ENCODE measurements around the gene RIMS1.

DNA sequence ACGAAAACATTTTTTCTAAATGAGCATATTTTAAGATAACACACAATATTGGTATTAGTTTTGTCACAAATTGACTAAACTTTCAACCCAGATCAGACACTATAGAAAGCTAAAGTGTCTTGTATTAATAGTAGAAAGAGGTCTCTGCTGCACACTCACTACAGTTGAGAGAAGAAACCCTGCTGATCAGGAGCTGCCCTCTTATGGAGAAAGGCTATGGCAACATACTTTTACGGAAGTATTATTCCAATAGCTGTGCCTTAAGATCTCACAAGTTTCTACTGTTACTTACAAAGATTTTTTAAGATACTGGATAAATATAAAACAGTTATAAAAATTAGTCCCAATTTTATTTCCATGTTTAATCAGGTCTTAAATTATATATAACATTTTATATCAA, 155.7 kb downstream of the RIMS1 start:
- TF ChIP-seq SALL1 (CRISPR knock-in tag; IDR thresholded peaks at IDR 0.05) (no peak), CEBPB (IDR thresholded peaks at IDR 0.05; ENCODE audit: borderline replicate concordance, low read depth, low read length) (no peak), POLR2A (IDR thresholded peaks at IDR 0.05; ENCODE audit: insufficient read depth in 1 of 2, low read depth in 2 of 2, low read length in 2 of 2) (no peak), ZNF451 (CRISPR knock-in tag; IDR thresholded peaks at IDR 0.05) (no peak), ATAD3A (CRISPR knock-in tag; IDR thresholded peaks at IDR 0.05) (no peak), ZBTB3 (CRISPR knock-in tag; IDR thresholded peaks at IDR 0.05; ENCODE audit: borderline replicate concordance, low read depth) (no peak), ZNF709 (CRISPR knock-in tag; IDR thresholded peaks at IDR 0.05) (no peak), JUNB (CRISPR knock-in tag; IDR thresholded peaks at IDR 0.05; ENCODE audit: borderline replicate concordance) (no peak), ATF7 (IDR thresholded peaks at IDR 0.05) (no peak), ATF7 (CRISPR knock-in tag; IDR thresholded peaks at IDR 0.05) (no peak)
- TF ChIP-seq, protein P1, sequence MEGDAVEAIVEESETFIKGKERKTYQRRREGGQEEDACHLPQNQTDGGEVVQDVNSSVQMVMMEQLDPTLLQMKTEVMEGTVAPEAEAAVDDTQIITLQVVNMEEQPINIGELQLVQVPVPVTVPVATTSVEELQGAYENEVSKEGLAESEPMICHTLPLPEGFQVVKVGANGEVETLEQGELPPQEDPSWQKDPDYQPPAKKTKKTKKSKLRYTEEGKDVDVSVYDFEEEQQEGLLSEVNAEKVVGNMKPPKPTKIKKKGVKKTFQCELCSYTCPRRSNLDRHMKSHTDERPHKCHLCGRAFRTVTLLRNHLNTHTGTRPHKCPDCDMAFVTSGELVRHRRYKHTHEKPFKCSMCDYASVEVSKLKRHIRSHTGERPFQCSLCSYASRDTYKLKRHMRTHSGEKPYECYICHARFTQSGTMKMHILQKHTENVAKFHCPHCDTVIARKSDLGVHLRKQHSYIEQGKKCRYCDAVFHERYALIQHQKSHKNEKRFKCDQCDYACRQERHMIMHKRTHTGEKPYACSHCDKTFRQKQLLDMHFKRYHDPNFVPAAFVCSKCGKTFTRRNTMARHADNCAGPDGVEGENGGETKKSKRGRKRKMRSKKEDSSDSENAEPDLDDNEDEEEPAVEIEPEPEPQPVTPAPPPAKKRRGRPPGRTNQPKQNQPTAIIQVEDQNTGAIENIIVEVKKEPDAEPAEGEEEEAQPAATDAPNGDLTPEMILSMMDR (CRISPR knock-in tag; IDR thresholded peaks at IDR 0.05): no peak
- TF ChIP-seq, protein P2, sequence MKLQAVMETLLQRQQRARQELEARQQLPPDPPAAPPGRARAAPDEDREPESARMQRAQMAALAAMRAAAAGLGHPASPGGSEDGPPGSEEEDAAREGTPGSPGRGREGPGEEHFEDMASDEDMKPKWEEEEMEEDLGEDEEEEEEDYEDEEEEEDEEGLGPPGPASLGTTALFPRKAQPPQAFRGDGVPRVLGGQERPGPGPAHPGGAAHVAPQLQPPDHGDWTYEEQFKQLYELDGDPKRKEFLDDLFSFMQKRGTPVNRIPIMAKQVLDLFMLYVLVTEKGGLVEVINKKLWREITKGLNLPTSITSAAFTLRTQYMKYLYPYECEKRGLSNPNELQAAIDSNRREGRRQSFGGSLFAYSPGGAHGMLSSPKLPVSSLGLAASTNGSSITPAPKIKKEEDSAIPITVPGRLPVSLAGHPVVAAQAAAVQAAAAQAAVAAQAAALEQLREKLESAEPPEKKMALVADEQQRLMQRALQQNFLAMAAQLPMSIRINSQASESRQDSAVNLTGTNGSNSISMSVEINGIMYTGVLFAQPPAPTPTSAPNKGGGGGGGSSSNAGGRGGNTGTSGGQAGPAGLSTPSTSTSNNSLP (IDR thresholded peaks at IDR 0.05; ENCODE audit: low read depth, low read length): no peak
- TF ChIP-seq, protein P3, sequence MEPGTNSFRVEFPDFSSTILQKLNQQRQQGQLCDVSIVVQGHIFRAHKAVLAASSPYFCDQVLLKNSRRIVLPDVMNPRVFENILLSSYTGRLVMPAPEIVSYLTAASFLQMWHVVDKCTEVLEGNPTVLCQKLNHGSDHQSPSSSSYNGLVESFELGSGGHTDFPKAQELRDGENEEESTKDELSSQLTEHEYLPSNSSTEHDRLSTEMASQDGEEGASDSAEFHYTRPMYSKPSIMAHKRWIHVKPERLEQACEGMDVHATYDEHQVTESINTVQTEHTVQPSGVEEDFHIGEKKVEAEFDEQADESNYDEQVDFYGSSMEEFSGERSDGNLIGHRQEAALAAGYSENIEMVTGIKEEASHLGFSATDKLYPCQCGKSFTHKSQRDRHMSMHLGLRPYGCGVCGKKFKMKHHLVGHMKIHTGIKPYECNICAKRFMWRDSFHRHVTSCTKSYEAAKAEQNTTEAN (CRISPR knock-in tag; conservative IDR thresholded peaks at IDR 0.05): no peak
- TF ChIP-seq, protein P4, sequence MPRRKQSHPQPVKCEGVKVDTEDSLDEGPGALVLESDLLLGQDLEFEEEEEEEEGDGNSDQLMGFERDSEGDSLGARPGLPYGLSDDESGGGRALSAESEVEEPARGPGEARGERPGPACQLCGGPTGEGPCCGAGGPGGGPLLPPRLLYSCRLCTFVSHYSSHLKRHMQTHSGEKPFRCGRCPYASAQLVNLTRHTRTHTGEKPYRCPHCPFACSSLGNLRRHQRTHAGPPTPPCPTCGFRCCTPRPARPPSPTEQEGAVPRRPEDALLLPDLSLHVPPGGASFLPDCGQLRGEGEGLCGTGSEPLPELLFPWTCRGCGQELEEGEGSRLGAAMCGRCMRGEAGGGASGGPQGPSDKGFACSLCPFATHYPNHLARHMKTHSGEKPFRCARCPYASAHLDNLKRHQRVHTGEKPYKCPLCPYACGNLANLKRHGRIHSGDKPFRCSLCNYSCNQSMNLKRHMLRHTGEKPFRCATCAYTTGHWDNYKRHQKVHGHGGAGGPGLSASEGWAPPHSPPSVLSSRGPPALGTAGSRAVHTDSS (CRISPR knock-in tag; conservative IDR thresholded peaks at IDR 0.05): no peak

Data from HepG2 (cell line).